GM18907 (cell line): ENCODE measurements around the gene RAI1.

Experiments
- ATAC-seq: cut with Tn5 transposase; IDR thresholded peaks from one replicate; pipeline ENCODE4 v1.9.1; 2021; ENCODE audit warnings: mild to moderate bottlenecking, moderate library complexity; ENCODE audit not compliant: unreplicated experiment

Gene RAI1

DNA sequence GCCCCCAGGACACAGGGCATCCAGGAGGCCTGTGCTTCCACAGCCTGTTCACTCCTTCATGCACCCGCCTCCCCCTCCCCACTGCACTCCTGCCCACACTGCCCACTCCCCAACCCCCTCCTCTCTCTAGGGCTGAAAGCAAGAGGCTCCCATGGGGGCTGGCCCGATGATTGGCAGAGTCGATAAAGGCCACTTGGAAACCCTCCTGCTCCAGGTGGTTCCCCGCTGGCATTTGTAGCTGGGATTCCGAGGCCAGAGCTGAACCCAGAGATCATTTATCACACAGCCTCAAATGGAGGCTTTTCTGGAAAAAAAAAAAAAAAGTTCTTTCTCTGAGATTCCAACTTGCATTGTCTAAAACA, 81.5 kb downstream of the RAI1 start:
- no peak for ATAC-seq

DNA sequence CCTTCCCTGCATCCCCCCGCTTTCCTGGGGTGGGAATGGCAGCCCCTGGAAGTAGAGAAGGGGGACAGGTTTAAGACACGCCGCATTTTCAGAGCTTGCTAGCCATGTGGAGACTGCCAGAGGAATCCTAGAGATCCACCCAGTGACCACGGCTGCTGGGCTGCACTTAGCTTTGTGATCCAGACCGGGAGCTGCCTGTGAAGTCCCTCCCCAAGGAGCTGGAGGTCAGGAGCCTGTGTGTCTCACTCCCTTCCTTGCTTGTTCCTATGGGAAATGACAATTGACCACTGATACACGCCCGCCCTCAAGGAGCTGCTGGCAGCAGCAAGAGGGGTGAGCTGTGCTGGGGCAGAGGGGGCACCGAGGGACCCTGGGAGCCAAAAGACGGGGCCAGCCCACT, 81.9 kb downstream of the RAI1 start:
- ATAC-seq = no peak

DNA sequence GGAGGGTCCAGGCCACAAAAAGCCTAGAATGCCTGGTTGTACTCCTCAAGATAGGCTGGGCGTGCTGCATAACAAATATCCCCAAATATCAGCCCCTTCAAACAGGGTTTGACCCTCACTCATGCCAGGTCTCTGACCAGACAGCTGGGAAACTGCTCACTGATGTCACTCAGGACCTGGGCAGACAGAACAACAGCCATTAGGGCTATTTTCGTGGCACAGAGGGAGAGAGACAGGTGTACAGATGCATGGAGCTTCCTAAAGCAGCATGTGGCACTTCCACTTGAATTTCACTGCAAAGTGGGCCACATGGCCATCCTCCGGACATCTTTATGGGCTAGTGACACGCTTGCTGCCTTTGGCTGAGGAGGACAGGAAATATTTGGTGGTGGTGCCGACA, 82.5 kb downstream of the RAI1 start:
- no peak for ATAC-seq

DNA sequence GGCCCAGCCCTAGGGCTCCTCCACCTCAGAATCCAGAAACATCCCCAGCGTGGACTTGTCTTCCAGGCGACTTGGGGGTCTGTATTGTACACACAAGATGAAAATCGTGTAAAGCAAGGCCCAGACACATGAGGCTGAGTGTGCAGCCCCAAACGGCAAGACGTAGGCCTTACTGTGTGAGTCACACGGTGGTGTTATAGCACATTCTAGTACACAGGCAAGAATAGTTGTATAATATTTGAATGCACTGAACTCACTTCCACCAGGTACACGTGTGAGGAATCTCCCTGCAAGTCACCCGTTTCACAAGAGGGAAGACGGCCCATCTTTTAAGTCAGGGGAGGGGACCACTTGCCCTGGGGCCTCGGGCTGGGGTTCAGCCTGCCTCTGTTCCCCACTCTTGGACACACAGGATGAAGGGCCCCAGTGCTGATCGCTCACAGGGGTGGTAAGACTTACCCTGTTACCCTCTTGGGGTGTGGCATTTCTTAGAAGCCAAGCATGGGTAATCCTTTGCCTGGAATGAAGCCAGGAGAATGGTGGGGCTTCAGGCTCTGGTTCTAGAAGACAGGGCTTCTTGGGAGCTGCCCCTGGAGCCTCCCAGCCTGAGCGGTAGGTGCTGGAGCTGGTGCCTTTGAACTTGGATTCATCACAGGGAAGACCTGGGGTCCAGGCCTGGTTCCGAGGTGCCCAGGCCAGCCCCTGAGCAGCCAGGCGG, 84.3 kb downstream of the RAI1 start:
- no peak for ATAC-seq

DNA sequence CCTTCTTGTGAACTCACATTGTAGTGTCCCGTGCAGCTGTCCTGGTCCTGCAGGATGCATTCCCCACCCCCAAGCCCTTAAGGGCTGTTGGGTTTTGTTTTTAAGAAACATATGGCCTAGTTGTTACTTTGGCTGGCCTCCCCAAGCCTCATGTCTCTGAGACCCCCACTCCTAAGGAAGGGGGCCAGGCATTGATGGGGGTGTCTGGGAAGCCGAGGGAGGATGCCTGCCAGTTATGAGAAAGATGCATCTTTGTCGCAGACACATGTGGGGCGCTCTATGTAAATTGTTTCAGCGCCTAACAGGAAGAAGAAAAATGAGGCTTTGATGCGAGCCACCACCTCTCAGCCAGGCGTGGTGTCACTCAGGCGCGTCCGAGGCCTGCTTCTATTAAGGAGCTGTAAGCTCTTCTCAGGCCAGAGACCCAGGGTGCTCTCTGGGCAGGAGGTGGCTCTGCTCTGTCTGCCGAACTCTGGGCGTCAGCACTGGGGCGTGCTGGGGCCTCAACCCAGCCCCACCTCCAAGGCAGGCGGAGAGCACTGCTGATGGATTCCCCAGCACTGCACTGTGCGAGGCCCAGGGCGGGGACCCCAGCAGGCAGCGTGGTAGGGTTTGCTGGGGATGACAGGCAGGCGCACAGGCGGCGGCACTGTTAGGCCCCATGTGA, 85.0 kb downstream of the RAI1 start:
- ATAC-seq = peak; percentile 49

DNA sequence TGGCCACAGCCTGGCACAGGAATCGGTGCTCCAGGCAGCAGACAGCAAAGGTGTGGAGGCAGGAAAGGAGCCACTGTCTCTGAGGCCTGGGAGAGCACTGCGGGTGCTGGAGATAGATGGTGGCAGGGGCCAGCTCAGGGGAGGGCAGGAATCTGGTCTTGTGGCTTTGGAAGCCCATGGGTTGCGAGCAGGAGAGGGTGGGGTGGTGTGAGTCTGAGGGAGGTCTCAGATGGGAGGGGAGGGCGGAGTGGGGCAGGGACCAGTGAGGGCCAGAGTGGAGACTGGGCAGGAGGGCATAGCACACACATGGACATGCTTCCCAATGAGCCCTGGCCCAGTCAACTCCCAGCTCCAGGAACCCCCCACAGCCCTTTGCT, 85.5 kb downstream of the RAI1 start:
- ATAC-seq = no peak

DNA sequence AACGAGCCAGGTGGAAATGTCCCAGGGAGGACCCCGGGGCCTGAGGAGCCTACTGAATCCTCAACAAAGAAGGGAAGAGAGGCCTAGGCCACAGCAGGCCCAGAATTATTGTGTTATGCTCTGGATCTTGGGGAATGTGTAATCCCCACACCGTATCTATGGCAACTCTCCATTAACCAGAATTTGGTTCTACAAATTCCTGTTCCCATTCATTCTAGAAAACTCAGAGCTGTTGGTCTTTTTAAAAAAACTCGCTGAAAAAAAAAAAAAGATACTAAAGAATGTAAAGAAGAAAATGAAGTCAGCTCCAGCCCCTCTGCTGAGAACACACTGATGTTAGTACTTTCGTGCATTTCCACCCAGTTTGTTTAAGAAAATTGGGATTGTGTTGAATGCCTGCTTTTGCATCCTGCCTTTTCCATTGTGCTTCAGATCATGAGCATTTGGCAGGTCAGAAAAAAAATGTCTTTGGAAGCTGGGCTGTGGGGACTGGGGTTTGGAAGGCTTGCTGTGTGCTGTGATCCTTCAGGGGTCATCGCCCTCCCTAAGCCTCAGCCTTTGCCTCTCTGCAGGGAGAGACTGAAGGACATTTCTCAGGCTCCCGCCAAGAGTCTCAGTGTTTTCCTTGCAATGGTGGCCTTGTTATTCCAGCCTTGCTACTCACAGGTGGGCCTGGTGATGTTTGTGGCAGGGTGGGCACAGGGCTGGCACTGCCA, 86.1 kb downstream of the RAI1 start:
- ATAC-seq = no peak

DNA sequence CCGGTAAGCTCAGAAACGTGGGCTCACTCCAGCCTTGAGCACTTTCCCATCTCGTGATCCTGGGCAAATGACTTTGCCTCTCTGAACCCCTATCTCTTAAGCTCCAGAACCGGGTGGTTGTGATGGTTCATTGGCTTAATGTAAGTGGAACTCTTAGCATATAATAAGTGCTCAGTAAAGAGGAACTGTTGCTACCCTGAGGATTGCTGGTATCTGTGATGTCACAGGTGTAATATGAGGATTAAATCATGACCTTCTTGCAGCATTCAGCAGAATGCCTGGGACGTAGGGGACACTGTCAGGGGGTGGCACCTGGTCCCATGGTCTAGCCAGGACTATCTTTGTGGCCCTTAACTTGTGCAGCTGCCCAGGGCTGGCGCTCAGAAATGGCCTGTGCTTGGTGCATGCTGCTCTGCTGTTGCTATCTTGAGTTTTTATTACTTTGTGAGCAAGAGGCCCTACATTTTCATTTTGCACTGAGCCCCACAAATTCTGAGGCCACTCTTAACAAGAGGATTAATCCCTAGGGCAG, 86.7 kb downstream of the RAI1 start:
- no peak for ATAC-seq

DNA sequence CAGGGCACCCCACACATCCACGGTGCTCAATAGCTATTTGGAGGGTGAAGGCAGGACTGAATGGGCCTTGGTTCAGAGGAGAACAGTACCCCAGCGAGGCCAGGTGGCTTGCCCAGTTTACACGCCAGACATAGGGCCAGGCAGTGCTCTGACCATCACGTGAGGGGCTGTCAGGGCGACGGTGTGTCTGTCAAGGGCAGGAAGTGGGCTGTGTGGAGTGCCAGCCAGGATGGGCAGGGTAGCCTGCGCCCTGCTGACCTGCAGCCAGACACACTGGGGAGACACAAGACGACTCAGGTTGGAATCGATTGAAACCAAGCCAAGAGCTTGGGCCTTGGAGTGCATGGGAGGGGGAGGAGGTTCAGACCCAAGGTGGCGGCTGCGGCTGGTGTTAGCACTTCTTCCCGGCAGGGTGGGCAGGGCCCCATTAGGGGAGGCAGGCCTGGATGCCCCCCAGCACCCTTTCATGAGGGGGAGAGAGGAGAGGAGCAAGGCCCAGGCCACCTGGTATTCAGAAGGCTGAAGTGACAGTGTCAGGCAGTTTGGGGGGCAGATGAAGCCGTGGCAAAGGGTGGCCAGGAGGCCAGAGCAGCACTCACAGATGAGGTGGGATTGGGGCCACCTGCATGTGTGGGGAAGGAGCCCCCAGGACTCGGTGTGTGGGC, 87.3 kb downstream of the RAI1 start:
- ATAC-seq = no peak

DNA sequence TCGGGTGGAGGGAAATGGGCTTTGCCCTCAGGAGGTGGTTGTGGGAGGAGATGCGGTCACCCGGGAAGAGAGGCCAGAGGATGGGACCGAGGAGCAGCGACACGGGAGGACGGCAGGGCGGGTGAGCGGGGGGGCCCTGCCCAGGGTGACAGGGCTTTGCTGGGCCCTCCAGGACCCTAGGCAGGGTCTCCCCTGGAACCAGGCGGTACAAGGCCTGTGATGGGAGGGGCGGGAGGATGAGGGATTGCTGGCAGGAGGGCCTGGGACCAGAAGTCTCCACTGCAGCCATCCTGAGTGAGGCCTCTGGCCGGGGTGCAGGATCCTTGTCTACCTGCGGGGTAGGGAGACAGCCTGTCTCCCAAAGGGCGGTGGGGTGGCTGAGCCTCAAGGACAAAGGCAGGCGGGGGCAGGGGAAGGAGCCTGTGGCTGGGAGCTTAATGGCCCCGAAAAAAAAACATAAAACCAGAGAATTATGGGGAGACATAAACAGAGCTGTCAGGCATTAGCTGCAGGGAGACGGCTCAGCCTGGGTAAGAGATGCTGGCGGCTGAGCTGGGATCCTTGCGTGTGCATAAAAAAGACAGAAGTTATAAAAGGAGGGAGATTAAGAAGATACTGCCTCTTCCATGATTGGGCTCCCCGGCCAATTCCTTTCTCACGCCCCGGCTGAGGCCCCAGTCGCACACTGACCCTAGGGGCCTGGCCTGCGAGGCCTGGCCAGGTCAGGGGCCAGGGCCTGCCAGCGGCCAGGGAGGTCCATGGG, 88.8 kb downstream of the RAI1 start:
- no peak for ATAC-seq

DNA sequence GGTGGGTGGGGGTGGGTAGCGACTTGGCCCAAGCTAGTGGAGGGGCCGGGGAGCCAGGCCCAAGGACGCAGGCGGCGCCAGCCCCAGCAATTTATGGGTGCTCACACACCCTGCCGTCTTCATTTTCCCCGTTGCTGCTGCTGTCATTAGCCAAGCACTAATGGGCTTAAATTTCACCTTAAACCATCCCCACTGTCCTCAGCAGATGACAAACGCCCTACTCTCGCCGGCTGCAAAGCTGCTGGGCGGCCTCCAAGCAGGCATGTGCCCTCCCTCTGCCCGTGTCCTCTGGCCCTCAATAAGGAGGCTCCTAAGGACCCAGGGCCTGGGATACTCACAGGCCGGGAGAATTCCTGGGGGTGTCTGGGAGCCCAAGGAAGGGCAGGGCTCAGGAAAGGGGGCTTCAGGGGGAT, 89.4 kb downstream of the RAI1 start:
- ATAC-seq = no peak

DNA sequence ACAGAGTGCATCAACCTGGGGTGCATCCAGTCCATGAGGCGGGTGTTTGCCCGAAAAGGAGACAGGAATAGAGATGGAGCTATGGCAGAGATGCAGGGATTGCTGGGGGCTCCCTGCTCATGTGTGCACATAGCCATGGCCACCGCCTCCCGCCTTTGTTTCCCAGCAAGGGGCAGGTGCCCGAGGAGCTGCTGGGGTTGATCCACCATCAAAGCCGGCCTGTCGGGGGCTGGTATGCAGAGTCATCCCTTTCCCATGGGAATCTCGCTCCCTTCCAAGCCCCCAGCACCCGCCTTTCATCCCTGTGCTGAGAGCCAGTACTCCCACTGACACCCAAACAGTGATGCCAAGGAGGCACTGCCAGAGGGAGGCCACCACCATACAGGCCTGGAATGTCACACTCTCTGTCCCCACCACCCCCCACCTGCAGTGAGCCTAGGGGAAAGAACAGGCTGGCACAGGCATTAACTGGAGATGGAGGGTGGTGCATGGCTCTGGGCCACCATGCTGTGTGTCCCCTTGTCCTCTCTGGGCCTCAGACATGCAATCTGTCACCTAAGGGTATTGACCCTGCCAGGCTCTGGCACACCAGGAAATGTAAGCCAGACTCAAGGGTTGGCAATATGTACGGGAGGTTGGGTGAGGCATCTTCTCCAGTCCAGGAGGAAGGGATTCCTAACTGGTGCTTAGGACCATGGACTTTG, 90.4 kb downstream of the RAI1 start:
- no peak for ATAC-seq

DNA sequence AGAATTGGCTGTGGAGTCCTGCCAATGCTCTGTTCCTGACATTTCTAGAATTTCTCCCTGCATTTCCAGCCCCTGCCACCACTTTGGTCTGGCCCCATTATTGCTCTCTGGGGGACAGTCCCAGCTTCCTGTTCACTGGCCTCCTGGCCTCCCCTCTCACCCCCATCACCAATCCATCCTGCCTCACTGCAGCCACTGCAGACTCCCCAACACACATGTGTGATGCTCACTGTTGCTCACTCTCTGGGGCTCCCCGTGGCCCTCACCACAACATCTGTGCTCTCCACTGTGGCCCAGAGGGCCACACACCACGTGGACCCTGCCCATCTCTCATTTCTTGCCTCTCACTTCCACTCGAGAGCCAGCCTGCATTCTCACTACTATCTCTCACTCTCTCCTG, 91.0 kb downstream of the RAI1 start:
- no peak for ATAC-seq

DNA sequence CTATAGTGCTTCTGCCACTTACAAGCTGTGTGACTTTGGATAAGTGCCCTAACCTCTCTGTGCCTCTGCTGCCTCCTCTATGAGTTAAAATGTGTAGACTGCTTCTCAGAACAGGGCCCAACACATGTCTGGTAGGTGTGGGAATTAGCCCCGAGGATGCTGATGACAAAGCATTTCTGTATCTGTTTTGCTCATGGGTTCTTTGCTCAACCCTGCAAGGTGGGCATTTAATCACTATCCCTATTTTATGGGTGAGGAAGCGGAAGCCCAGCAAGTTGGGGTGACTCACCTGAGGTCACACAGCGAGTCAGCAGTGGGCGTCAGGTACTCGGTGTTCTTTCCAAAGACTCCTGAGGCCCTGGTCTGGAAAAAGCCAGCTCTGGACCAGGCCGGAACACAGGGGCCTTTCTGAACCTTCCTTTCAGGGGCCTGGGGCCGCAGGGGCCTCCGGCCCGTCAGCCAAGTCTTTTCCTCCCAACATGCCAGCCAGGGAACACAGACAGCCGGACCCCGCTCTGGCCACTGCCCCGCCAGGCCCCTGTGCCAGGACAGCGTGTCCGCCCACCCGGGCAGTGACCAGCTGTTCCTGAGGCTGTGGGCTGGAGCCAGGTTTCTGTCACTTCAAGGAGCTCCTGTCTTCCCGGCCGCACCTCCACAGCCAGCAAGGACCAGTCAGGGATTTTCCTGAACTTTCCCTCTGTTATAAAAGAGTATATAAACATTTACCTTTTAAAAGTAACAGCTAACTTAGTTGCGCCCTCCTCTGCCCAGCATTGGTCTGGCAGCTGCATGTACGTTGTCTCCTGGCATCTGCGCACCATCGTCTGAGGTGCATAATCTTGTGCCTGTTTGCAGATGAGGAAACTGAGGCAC, 93.0 kb downstream of the RAI1 start:
- ATAC-seq = no peak

DNA sequence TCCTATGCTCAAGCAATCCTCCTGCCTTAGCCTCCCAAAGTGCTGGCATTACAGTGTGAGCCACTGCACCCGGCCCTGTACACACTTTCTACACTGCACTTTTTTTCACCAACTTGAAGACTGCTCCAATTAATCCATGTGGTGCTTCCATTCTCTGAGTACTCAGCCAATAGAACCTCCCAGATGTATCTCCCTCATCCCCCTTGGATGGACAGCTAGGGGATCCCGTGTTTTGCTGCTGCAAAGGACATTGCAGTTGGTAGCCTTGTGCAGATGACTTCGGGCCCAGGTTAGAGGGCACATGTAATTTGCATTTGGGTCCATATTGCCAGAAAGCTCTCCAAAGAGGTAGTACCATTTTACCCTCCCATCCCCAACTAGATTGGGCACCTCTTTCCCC, 95.6 kb downstream of the RAI1 start:
- no peak for ATAC-seq

DNA sequence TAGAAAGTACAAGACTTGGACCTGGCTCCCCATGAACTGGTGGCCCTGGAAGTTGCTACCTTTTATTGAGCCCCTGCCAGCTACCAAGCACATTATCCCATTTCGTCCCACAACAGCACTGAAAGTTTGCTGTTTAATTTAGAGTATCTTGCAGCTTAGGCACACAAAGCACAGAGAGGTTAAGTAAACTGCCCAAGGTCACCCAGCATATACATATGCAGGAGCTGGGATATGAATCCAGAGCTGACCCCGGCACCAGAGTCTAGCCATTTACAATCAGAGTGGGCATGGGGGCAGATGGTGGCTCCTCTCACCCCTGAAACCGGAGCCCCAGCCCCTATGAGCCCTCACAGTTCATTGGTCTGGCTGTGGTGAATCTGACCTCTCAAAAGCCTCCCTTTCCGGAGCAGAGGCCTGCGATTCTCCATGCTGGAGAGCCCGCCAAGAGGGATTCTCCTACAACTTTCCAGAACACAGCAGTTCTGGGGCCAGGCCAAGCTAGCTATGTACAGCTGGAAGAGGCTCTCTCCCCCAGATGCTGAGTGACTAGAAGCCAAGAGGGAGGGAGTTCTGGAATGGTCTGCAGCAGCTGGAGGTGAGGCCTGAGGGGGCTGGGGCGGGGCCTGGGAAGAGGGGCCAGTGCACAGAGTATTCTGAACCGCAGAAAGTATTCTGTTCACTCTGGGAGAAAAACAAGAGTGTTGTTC, 97.2 kb downstream of the RAI1 start:
- ATAC-seq = no peak

DNA sequence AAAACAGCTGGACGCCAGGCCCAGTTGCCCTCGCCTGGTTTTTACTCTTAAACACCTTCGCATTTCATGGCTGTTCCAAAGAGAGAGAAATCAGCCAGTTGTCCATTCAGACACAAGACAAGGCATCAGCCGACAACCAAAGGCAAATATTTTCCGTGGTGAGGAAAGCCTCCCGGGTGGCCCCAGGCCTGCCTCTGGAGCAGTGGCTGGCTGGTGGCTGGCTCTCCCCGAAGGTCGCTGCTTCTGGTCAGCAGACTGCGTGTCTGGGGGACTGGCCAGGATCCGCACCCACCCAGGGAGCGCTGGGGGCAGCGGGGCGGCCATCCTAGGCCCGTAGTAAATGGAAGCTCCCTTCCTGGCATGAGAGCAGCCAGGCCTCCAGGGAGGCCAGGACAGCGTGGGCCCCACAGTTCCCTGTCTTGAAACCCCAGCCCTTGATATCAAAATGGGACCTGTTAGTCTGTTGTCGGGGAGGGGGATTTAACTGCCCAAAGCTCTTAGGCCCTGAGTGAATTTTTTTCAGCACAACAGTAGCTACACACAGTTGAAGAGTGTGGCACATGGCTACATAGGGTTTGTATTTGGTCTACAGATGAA, 97.9 kb downstream of the RAI1 start:
- ATAC-seq = no peak

DNA sequence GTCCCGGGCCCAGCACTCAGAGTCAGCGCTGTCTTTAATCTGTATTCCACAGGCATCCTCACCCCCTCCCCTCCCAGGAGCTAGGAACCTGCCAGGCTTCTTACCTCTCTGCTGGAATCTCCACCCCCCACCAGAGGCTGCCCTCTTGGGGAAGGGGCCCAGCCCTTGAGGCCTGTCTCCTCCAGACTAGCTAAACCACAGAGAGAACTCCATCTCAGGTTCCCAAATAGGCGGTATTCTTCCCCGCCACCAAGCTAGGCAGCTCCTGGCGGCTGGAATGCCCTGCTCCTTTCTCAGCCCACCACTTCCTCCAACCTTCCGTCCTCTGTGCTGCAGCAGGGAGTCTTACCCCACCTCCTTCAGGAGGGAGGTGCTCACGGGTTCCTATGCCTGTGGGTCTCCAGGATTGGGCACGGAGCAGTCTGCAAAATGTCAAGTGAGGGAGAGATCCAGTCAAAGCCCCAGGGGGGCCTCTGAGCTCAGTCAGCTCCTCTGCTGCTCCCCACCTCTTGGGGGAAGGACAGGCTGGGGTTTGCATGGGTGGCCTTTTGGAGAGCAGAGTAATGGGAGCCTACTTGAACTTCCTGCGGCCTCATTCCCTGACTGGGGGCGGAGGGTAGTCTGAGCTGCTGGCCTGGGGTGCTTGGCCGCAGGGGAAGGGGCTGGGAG, 99.8 kb downstream of the RAI1 start:
- ATAC-seq = no peak
